GM23338 (cell line): ENCODE data around the gene CLIC2. TPM values are rescaled to one million over a fixed set of nuclear protein-coding genes. Genes with fewer than 3 reads are reported as not detected.

Experiments used
- ATAC-seq: fragments of 200-7000 bp; cut with Tn5 transposase; 3 replicates; pipeline ENCODE4 v1.9.1; 2020
- DNase-seq: peaks from one replicate; pipeline ENCODE4 v3.0.0-alpha.2; 2015; ENCODE audit warnings: low spot score
- H2AFZ ChIP-seq: fragments of 200-600 bp; sonication (generic); 2 replicates; pipeline ENCODE4 v1.8.0; 2016; ENCODE audit warnings: antibody characterized with exemption, mild to moderate bottlenecking, moderate library complexity
- H3F3A ChIP-seq: fragments of 200-600 bp; sonication (generic); replicated peaks from 2 replicates; pipeline ENCODE4 v1.8.0; 2017; ENCODE audit warnings: antibody characterized with exemption, mixed run types, low read depth
- H3K27ac ChIP-seq: fragments of 200-600 bp; sonication (generic); 2 replicates; pipeline ENCODE4 v1.6.1; 2016; ENCODE audit warnings: low read depth
- H3K27me3 ChIP-seq: fragments of 200-600 bp; sonication (generic); 2 replicates; pipeline ENCODE4 v1.8.0; 2016; ENCODE audit warnings: mild to moderate bottlenecking, mixed run types, moderate library complexity; ENCODE audit not compliant: insufficient read depth
- H3K36me3 ChIP-seq: fragments of 200-600 bp; sonication (generic); 2 replicates; pipeline ENCODE4 v1.8.0; 2016; ENCODE audit warnings: mild to moderate bottlenecking; ENCODE audit not compliant: insufficient read depth
- H3K4me1 ChIP-seq: fragments of 200-600 bp; sonication (generic); 2 replicates; pipeline ENCODE4 v1.8.0; 2016; ENCODE audit warnings: mild to moderate bottlenecking, moderate library complexity; ENCODE audit not compliant: insufficient read depth
- H3K4me2 ChIP-seq: fragments of 200-600 bp; sonication (generic); 2 replicates; pipeline ENCODE4 v1.7.1; 2017; ENCODE audit warnings: mixed run types
- H3K4me3 ChIP-seq: fragments of 200-600 bp; sonication (generic); 2 replicates; pipeline ENCODE4 v1.6.1; 2016; ENCODE audit warnings: mixed run types
- H3K79me2 ChIP-seq: fragments of 200-600 bp; sonication (generic); replicated peaks from 2 replicates; pipeline ENCODE4 v1.8.0; 2017; ENCODE audit warnings: mild to moderate bottlenecking; ENCODE audit not compliant: insufficient read depth
- H3K9me2 ChIP-seq: fragments of 200-600 bp; sonication (generic); 2 replicates; pipeline ENCODE4 v1.8.0; 2017; ENCODE audit not compliant: insufficient read depth
- H4K20me1 ChIP-seq: fragments of 200-600 bp; sonication (generic); replicated peaks from 2 replicates; pipeline ENCODE4 v1.8.0; 2017; ENCODE audit warnings: mild to moderate bottlenecking; ENCODE audit not compliant: insufficient read depth
- H3K27ac Mint-ChIP-seq: 2 replicates; pipeline ENCODE4 v1.8.0; 2020; ENCODE audit warnings: inconsistent platforms, mild to moderate bottlenecking, moderate library complexity, mixed read lengths
- H3K27me3 Mint-ChIP-seq: 3 replicates; pipeline ENCODE4 v1.8.0; 2022; ENCODE audit warnings: low read depth, mild to moderate bottlenecking, moderate library complexity, mixed read lengths, inconsistent platforms; ENCODE audit not compliant: insufficient read depth, poor library complexity
- H3K36me3 Mint-ChIP-seq: 3 replicates; pipeline ENCODE4 v1.8.0; 2021; ENCODE audit warnings: low read depth, mild to moderate bottlenecking, inconsistent platforms, moderate library complexity, mixed read lengths
- H3K4me1 Mint-ChIP-seq: 3 replicates; pipeline ENCODE4 v1.8.0; 2020; ENCODE audit warnings: mild to moderate bottlenecking, inconsistent platforms, mixed read lengths
- H3K4me3 Mint-ChIP-seq: 3 replicates; pipeline ENCODE4 v1.8.0; 2021; ENCODE audit warnings: moderate library complexity, mild to moderate bottlenecking, inconsistent platforms, mixed read lengths
- H3K9me3 Mint-ChIP-seq: 3 replicates; pipeline ENCODE4 v1.8.0; 2020; ENCODE audit warnings: moderate library complexity, mild to moderate bottlenecking, inconsistent platforms, mixed read lengths
- CREB1 ChIP-seq: fragments of 250-450 bp; sonication (Bioruptor Pico); IDR thresholded peaks from 2 replicates; pipeline ENCODE4 v1.5.0; 2020; ENCODE audit warnings: low read depth, mild to moderate bottlenecking, moderate library complexity
- ETS1 ChIP-seq: IDR thresholded peaks from 2 replicates; pipeline ENCODE4 v1.6.1; 2016; ENCODE audit warnings: antibody characterized with exemption
- NANOG ChIP-seq: IDR thresholded peaks from 2 replicates; pipeline ENCODE4 v1.6.1; 2016; ENCODE audit warnings: antibody characterized with exemption, borderline replicate concordance
- POLR2AphosphoS5 ChIP-seq: IDR thresholded peaks from 2 replicates; pipeline ENCODE4 v1.6.1; 2016; ENCODE audit warnings: antibody characterized with exemption, low read depth
- REST ChIP-seq: IDR thresholded peaks from one replicate; pipeline ENCODE4 v1.6.1; 2018; ENCODE audit warnings: antibody characterized with exemption; ENCODE audit not compliant: unreplicated experiment
- ZNF114 ChIP-seq: fragments of 250-450 bp; sonication (Bioruptor Pico); IDR thresholded peaks from 2 replicates; pipeline ENCODE4 v1.5.0; 2020; ENCODE audit warnings: mild to moderate bottlenecking, moderate library complexity
- ZNF331 ChIP-seq: fragments of 250-450 bp; sonication (Bioruptor Pico); IDR thresholded peaks from 2 replicates; pipeline ENCODE4 v1.5.0; 2020; ENCODE audit warnings: low read depth, mild to moderate bottlenecking, moderate library complexity
- polyA plus RNA-seq: library from polyadenylated mRNA; unstranded; fragments of >200 nt; fragmentation: Nextera tagmentation; extraction: Ambion mirVana; gene quantifications from 2 replicates; pipeline ENCODE4 v1.2.1, GENCODE V29; 2016
- total RNA-seq: library from RNA; depleted of rRNA; stranded (reverse); fragments of >200 nt; shearing (Covaris generic); gene quantifications from 2 replicates; pipeline ENCODE4 v1.2.3, GENCODE V29; 2014
- TF ChIP-seq, protein P1 (sequence below): fragments of 250-450 bp; sonication (Bioruptor Pico); IDR thresholded peaks from 2 replicates; pipeline ENCODE4 v1.5.0; 2020; ENCODE audit warnings: mild to moderate bottlenecking, moderate library complexity

CLIC2 gene
- total and polyA plus RNA-seq, 2 experiments from 2014 or later: 0.56 to 0.61 TPM

DNA sequence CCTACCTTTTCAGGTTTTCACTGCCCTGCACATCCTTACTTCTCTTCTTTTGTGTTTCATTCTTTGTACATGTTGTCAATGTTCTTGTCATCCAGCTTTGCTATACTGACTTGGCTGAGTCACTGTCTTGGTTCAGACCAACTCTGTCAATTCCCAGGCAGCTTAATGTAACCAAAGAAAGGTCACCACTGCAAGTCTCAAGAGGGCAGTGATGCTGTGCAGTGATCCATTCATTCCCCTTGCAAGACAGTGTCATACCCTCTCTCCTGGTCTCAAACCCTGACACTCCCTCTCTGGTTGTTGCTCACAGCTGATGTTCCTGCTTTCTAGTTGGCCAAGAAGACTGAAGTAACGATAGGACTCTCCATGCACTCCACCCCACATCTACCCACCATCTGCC lies 87.7 kb downstream of the CLIC2 start:
- H3K27me3 Mint-ChIP-seq: peaks cover 1% of the 10 kb centered on the region
- no peaks in the 10 kb centered on the region; the same call in 1 of the 2 replicates for H3K4me1 ChIP-seq
- no peaks in the 10 kb centered on the region for H3F3A ChIP-seq

DNA sequence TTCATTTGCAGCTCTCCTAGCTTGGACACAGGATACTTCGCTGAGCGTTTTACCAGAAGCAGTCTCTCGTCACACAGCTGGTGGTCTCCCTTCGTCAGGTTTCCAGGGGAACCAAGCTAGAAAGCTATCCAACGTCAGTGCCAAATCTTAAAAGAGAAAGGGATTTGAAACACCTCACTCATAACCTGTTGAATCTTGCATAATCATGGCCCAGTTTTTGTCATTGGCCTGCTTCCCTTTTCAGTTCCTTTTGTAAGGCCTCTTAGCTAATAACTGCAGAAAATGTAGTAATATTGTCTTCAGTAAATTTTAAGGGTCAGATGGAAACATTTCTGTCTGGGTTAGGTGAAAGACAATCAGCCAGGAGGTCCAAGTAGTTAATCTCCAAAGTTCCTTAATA lies 92.1 kb downstream of the CLIC2 start:
- H3K27ac Mint-ChIP-seq: no peak overlapping the region
- H3K27me3 Mint-ChIP-seq: no peaks in the 10 kb centered on the region

More for the DNA sequence above, 87.7 kb downstream of the CLIC2 start:
- Histone ChIP-seq H4K20me1 (no peaks in the 10 kb centered on the region), H2AFZ (no peak overlapping the region), H3K79me2 (no peaks in the 10 kb centered on the region), H3K4me2 (no peak overlapping the region), H3K27me3 (no peaks in the 10 kb centered on the region), H3K36me3 (no peaks in the 10 kb centered on the region), H3K4me3 (no peak overlapping the region), H3K27ac (no peak overlapping the region), H3K9me2 (no peaks in the 10 kb centered on the region)
- Mint-ChIP-seq H3K27ac (no peak overlapping the region), H3K36me3 (no peaks in the 10 kb centered on the region), H3K9me3 (no peaks in the 10 kb centered on the region), H3K4me1 (peaks cover 3% of the 10 kb centered on the region; the same call in 2 of the 3 replicates), H3K4me3 (no peak overlapping the region)
- TF ChIP-seq CREB1 (CRISPR knock-in tag) (no peak), POLR2AphosphoS5 (no peak), ETS1 (no peak), ZNF114 (CRISPR knock-in tag) (no peak), REST (no peak), ZNF331 (no peak)
- DNase-seq (no peak), ATAC-seq (no peak)

GRCh38 chrX:155237719-155238118 lies 96.7 kb downstream of the CLIC2 start:
- Mint-ChIP-seq H3K27me3 (no peaks in the 10 kb centered on the region), H3K4me1 (peaks cover 3% of the 10 kb centered on the region; the same call in 1 of the 3 replicates), H3K27ac (no peak overlapping the region), H3K36me3 (peaks cover 23% of the 10 kb centered on the region), H3K9me3 (no peaks in the 10 kb centered on the region), H3K4me3 (no peak overlapping the region)
- Histone ChIP-seq H3K36me3 (no peaks in the 10 kb centered on the region), H4K20me1 (no peaks in the 10 kb centered on the region), H3K27ac (no peak overlapping the region), H3K4me2 (no peak overlapping the region), H3K4me1 (no peaks in the 10 kb centered on the region), H3K9me2 (no peaks in the 10 kb centered on the region), H3K4me3 (no peak overlapping the region), H3K27me3 (no peaks in the 10 kb centered on the region), H2AFZ (no peak overlapping the region), H3K79me2 (no peaks in the 10 kb centered on the region), H3F3A (no peaks in the 10 kb centered on the region)
- ATAC-seq (no peak), DNase-seq (no peak)
- TF ChIP-seq, protein P1, sequence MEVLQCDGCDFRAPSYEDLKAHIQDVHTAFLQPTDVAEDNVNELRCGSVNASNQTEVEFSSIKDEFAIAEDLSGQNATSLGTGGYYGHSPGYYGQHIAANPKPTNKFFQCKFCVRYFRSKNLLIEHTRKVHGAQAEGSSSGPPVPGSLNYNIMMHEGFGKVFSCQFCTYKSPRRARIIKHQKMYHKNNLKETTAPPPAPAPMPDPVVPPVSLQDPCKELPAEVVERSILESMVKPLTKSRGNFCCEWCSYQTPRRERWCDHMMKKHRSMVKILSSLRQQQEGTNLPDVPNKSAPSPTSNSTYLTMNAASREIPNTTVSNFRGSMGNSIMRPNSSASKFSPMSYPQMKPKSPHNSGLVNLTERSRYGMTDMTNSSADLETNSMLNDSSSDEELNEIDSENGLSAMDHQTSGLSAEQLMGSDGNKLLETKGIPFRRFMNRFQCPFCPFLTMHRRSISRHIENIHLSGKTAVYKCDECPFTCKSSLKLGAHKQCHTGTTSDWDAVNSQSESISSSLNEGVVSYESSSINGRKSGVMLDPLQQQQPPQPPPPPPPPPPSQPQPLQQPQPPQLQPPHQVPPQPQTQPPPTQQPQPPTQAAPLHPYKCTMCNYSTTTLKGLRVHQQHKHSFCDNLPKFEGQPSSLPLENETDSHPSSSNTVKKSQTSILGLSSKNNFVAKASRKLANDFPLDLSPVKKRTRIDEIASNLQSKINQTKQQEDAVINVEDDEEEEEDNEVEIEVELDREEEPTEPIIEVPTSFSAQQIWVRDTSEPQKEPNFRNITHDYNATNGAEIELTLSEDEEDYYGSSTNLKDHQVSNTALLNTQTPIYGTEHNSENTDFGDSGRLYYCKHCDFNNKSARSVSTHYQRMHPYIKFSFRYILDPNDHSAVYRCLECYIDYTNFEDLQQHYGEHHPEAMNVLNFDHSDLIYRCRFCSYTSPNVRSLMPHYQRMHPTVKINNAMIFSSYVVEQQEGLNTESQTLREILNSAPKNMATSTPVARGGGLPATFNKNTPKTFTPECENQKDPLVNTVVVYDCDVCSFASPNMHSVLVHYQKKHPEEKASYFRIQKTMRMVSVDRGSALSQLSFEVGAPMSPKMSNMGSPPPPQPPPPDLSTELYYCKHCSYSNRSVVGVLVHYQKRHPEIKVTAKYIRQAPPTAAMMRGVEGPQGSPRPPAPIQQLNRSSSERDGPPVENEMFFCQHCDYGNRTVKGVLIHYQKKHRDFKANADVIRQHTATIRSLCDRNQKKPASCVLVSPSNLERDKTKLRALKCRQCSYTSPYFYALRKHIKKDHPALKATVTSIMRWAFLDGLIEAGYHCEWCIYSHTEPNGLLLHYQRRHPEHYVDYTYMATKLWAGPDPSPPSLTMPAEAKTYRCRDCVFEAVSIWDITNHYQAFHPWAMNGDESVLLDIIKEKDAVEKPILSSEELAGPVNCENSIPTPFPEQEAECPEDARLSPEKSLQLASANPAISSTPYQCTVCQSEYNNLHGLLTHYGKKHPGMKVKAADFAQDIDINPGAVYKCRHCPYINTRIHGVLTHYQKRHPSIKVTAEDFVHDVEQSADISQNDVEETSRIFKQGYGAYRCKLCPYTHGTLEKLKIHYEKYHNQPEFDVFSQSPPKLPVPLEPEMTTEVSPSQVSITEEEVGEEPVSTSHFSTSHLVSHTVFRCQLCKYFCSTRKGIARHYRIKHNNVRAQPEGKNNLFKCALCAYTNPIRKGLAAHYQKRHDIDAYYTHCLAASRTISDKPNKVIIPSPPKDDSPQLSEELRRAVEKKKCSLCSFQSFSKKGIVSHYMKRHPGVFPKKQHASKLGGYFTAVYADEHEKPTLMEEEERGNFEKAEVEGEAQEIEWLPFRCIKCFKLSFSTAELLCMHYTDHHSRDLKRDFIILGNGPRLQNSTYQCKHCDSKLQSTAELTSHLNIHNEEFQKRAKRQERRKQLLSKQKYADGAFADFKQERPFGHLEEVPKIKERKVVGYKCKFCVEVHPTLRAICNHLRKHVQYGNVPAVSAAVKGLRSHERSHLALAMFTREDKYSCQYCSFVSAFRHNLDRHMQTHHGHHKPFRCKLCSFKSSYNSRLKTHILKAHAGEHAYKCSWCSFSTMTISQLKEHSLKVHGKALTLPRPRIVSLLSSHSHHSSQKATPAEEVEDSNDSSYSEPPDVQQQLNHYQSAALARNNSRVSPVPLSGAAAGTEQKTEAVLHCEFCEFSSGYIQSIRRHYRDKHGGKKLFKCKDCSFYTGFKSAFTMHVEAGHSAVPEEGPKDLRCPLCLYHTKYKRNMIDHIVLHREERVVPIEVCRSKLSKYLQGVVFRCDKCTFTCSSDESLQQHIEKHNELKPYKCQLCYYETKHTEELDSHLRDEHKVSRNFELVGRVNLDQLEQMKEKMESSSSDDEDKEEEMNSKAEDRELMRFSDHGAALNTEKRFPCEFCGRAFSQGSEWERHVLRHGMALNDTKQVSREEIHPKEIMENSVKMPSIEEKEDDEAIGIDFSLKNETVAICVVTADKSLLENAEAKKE (CRISPR knock-in tag): no peak

More for the DNA sequence above, 92.1 kb downstream of the CLIC2 start:
- TF ChIP-seq NANOG: no peak
- H3K4me3 ChIP-seq: no peak overlapping the region
- Mint-ChIP-seq H3K4me1 (no peaks in the 10 kb centered on the region), H3K4me3 (no peak overlapping the region), H3K9me3 (no peaks in the 10 kb centered on the region), H3K36me3 (peaks cover 11% of the 10 kb centered on the region)
- H3K79me2 ChIP-seq: no peaks in the 10 kb centered on the region
- H3K36me3 ChIP-seq: no peaks in the 10 kb centered on the region
- no peak overlapping the region for H2AFZ ChIP-seq
- DNase-seq (no peak), ATAC-seq (no peak)
- H4K20me1 ChIP-seq: no peaks in the 10 kb centered on the region
- H3K27ac ChIP-seq: no peak overlapping the region
- no peaks in the 10 kb centered on the region for H3K4me1 ChIP-seq
- no peaks in the 10 kb centered on the region for H3K9me2 ChIP-seq
- H3F3A ChIP-seq: no peaks in the 10 kb centered on the region
- H3K4me2 ChIP-seq: no peak overlapping the region
- no peaks in the 10 kb centered on the region for H3K27me3 ChIP-seq
